AG20443 (cell line): Measurements from ENCODE around the gene ZBTB7A.
"Not testable (repeated sequence)": the region's sequence is repeated elsewhere in the genome, so short reads cannot be mapped to it uniquely, and the experiment has no call there.

Experiments used
- DNase-seq: peaks from one replicate; pipeline ENCODE4 v3.0.0; 2012; ENCODE audit warnings: low spot score, mixed read lengths

Gene ZBTB7A

GRCh38 chr19:4014541-4015491 is 51.9 kb downstream of the ZBTB7A start:
- peak; percentile 15 for DNase-seq

GRCh38 chr19:4013886-4014540 is 52.7 kb downstream of the ZBTB7A start:
- DNase-seq = peak; percentile 4

GRCh38 chr19:4012975-4013634 is 53.6 kb downstream of the ZBTB7A start:
- DNase-seq = no peak

GRCh38 chr19:4012092-4012974 is 54.4 kb downstream of the ZBTB7A start:
- DNase-seq = no peak

GRCh38 chr19:4011430-4011829 is 55.3 kb downstream of the ZBTB7A start:
- DNase-seq = not testable (repeated sequence)

GRCh38 chr19:4010808-4011110 is 55.9 kb downstream of the ZBTB7A start:
- DNase-seq = peak; percentile 1

- DNase-seq = peak; percentile 17
Measured at GRCh38 chr19:4009990-4010807, 56.5 kb downstream of the ZBTB7A start.

- DNase-seq = peak; percentile 39
Measured at GRCh38 chr19:4007836-4008539, 58.7 kb downstream of the ZBTB7A start.

GRCh38 chr19:4007021-4007835 is 59.5 kb downstream of the ZBTB7A start, which contains the start of gene PIAS4:
PIAS4 (plus strand) TSS chr19:4007736; CDS start chr19:4007761, 25 bp downstream.
- peak; percentile 100 for DNase-seq

GRCh38 chr19:4005436-4005835 is 61.3 kb downstream of the ZBTB7A start:
- not testable (repeated sequence) for DNase-seq

- not testable (repeated sequence) for DNase-seq
Measured at GRCh38 chr19:4000798-4001197, 65.9 kb downstream of the ZBTB7A start.

- not testable (repeated sequence) for DNase-seq
Measured at GRCh38 chr19:3998667-3999412, 67.9 kb downstream of the ZBTB7A start.

GRCh38 chr19:3995607-3996006 is 71.1 kb downstream of the ZBTB7A start:
- DNase-seq = no peak
